Endothelial cell of hepatic sinusoid (primary cell): ENCODE data around the gene IRX2.

Experiments
- in situ Hi-C: cut with HindIII; loops from 2 replicates; pipeline ENCODE4 v1.10.0; 2017; ENCODE audit warnings: low sequenced_read_pairs

Gene IRX2

DNA sequence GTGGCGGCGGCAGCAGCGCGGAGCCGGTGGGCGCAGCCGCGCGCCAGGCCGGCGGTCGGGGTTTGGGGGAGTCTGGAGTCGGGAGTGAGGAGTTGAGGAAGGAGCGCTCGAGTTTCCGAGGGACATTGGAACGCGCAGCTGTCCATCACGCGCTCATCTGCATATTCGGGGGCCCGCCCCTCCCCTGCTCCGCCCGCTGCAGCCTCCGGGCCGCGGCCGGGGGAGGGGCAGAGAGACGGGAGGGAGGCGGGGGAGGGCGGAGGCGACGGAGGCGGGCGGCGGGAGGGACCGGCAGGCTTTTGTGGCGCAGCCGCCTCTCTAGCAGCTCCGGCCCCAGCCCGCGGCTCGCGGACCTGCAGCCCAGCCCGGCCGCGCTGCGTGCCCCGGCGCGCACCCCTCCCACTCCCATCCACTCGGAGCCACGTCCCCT is at the start of gene IRX2:
Gene IRX2, minus strand, starts transcription at position 86 of the 430 bp plus-strand sequence. CDS start 264 bp downstream, outside the sequence.
- in situ Hi-C loops: no loop called here

DNA sequence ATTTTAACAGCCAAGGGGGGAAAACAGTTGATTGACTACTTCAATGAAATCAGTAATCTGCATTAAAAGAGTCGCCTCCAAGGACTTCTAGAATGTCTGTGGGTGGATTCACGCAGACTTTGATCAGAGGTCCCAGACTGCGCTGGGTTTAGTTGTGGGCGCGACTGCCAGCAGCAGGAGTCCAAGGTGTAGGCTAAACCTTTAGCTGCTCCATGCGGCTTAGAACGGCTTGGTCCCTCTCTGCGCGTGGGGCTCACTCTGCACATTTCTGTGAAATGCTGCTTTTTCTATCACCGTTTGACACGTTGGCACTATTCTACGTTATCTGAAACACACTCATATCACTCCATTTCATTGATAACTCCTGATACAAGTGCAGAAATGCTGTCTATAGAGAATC is 48.6 kb upstream of the IRX2 start:
- in situ Hi-C loops: no loop called here

GRCh38 chr5:2797981-2798380 is 46.5 kb upstream of the IRX2 start:
- in situ Hi-C loops: no loop called here

DNA sequence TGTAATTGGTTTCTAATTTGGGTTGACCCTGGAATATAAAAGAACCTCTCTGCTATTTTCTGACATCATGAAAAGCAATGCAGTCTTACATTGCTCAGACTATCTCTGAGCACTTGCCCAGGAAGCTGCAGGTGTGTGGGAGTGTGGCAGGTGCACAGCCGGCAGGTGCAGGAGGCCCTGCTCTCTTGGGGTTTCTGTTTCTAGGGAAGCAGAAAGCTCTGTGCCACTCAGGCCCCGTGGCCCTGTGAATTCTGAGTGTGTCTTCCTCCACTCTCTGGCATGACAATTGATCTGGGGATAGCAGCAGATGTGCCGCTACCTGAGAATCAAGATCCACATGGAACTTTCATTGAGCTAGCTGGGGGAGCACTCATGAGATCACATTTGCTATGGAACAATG is 45.7 kb upstream of the IRX2 start:
- in situ Hi-C loops: no loop called here

DNA sequence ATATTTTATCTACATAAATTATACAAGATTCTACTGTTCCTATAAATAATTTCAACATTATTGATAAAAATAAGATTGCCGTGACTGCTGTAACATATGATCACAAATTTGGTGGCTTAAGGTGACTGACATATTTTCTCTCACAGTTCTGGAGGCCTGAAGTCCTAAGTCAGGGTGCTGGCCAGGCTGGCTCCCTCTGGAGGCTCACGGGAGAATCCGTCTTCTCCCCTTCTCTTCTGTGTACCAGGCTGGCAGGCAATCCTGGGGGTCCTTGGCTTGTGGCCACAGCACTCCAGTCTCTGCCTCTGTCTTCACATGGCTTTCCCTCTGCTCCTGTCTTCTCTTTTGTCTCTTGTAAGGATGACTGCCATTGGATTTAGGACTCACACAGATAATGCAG is 31.7 kb upstream of the IRX2 start:
- in situ Hi-C loops: no loop called here

- in situ Hi-C loops: no loop called here
These were observed 31.2 kb upstream of the IRX2 start for GRCh38 chr5:2782658-2783057.

GRCh38 chr5:2780421-2781171 is 29.1 kb upstream of the IRX2 start:
- in situ Hi-C loops: no loop called here

DNA sequence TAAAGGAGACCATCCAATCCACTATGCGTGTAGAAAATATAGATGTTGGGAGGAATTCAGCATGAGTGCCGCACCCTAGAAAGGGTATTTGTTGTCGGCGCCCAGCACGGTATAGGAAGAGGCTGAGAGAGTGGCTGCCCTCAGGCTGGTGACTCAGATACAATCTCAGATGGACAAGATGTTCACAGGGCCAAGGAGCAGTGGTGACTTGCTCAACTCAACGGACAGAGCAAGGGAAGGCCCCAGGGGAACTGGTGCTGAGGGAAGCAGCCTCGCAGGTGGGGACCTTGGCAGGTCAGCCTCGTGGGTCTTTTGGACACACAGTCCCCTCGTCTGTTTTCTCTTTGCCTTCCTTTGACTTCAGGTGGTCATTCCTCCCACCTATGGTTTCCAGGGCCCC is 28.0 kb upstream of the IRX2 start:
- in situ Hi-C loops: no loop called here

- in situ Hi-C loops: no loop called here
These were observed 25.1 kb upstream of the IRX2 start for GRCh38 chr5:2776337-2777302.

DNA sequence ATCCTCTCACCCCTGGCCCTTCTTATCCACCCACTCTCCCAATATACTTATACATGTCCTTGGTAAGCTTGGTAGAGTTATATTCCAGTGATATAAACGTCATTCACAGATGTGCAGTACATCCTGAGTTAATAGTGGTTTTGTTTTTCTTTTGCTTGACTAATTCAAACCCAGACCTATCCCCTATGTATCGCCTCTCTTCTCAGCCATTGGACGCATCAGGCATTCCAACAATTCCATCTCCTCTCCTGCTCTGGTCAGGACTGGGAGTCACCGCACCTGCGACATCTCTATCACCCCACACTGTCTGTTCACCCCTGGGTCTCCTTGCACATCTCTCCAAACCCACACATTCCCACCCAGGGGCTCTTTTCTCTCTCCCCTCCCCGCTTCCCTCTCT is 21.9 kb upstream of the IRX2 start:
- in situ Hi-C loops: no loop called here

- in situ Hi-C loops: no loop called here
These were observed 15.6 kb upstream of the IRX2 start for GRCh38 chr5:2767089-2767488.

- in situ Hi-C loops: no loop called here
These were observed 13.1 kb upstream of the IRX2 start for GRCh38 chr5:2764581-2764980.

DNA sequence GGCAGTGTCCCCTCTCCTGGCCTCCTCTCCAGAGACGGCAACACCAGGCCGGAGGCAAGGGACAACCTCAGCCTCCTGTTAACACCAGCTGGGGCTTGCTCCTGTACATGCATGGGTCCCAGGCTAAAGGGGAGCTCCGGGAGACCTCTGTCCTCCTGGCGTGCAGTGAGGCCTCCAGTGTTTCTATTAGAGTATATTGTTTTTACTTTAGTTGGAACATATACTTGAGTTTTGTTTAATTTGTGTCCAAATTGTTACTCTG is 12.0 kb upstream of the IRX2 start:
- in situ Hi-C loops: no loop called here

DNA sequence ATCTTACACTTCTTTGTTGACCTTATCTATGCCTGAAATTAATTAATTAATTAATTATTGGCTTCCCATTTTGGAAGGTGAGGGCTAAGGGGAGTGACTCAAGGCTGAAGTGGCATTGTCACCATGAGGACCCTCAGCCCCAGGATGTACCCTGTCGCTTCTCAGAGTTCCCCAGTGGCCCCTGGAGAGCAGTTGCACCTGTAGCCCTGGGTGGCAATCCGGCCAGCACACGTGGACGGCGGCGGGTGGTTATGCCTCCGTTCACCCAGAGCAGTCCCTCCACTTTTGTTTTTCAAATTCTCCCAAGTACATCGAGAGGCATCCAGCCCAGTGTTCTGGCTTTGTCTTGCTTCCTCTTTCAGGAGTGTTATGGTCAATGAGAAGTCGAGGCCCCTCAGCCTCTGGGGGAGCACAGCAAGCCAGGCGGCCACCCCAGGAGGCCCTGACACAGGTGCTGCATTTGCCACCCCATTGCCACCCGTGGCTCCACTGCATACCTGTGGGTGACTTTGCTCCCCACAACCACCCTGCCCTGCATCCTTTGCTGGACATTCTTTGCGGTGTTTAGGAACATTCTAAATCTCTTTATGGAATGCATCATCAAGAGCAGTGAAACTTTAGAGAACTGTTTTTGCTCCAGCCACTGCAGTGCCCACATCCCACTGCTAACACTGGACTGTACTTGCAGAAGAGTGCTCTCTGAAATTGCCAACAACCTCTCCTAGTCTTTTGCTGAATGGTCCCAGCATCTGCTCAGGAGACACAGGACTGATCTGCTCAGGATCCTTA is 11.5 kb upstream of the IRX2 start:
- in situ Hi-C loops: no loop called here

DNA sequence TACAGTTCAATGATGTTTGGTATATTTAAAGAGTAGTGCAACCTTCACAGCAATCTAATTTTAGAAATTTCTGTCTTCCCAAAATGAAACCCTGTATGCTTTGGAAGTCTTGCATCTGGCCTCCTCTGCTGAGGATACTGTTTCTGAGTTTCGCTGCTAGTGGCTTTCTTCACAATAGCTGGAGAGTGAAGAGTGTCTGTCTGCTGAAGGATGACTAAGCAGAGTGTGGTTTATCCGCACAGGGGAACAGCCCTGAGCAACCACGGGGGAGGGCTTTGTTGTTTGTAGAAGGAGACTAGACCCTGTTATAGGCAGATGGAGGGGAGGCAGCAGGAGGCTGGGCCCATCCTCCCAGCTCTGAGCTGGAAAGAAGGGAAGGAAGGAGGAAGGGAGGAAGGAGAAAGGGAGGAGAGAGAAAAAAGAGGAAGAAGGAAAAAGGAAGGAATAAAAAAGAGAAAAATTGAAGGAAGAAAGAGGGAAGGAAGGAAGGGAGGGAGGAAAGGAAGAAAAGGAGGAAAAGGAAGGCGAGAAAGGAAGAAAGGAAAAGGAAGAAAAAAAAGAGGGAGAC is 10.5 kb upstream of the IRX2 start:
- in situ Hi-C loops: no loop called here

DNA sequence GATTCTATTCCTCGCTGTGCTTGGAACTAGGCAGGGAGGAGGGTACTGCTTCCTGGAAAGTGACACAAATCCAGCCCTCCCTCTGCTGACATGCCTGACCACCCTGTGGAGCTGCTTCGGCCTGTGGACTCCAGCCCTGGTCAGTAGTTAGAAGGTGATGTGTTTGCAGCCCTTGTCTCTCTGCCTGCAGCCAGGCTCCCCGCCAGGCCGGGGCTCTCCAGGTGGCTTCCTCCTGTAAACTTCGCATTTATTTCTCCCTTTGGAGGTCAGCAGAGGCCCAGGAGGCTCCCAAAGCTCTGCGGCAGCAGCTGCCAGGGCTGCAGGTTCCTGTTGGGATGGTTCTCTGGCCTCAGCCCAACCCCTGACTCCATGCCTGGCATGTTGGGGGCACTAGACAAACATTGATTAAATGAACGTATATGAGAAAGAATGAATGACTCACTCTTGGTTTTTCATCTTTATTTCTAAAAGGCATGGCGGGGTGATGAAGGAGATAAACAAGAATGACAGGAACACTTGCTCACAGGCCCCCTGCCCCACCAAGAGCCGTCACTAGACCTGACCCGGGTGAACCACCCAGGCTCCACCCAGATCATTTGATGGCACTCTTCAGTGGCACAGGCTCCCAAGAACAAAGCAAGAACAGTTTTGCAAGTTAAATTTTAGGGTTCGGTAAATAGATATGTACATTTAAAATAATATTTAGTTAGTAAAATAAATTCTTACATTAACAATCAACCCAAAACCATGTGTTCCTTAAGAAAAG is 8.4 kb upstream of the IRX2 start:
- in situ Hi-C loops: no loop called here

DNA sequence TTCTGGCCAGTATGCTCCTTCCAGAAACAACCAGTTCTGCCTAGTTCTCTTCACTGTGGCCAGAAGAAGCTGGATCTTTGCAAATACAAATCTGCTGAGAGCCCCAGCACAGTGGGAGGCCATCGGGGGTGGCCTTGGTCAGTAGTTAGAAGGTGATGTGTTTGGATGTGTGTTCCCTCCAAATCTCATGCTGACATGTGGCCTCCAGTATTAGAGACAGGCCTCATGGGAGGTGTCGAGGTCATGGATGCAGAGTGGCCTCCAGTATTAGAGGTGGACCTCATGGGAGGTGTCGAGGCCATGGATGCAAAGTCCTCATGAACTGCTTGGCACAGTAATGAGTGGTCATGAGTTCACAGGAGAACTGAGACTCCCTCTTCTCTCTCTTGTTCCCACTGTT is 7.6 kb upstream of the IRX2 start:
- in situ Hi-C loops: no loop called here

DNA sequence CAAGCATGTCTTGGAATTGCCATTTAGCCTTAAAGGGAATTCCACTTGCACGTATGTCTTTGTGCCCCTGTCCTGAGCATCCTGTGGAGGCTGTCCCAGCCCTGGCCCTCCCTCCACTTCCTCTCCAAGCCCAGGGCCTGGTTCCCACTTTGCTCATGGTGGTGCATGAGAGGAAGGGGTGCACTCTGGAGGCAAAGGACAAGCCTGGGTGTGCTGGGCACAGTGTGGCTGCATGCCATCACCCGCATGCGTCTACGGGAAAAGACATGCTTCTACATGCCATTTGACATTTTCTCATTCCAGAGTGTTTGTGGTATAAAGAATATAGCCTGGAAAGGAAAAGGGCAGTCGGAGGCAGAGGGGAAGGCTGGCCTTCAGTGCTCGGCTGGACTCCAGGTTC is 7.2 kb upstream of the IRX2 start:
- in situ Hi-C loops: no loop called here

GRCh38 chr5:2757563-2758351 is 6.3 kb upstream of the IRX2 start:
- in situ Hi-C loops: no loop called here
